Caco-2 (cell line): ENCODE results near the gene FHOD3. TPM values are rescaled to one million over a fixed set of nuclear protein-coding genes. Genes with fewer than 3 reads are reported as not detected.

Experiments used
- BruUV-seq: library from RNA; stranded (reverse); fragments of 400-500 nt; replicated peaks from 2 replicates; lab custom pipeline; 2021; lab: Mats Ljungman, UMichigan
- CTCF ChIA-PET: fragments of 300-600 bp; sonication (Branson Sonifier 250); formaldehyde crosslinking; loops from one replicate; lab custom pipeline; 2022; ENCODE audit warnings: antibody characterized with exemption; lab: Charles Lee
- POLR2A ChIA-PET: fragments of 300-600 bp; sonication (Branson Sonifier 250); formaldehyde crosslinking; loops from one replicate; lab custom pipeline; 2022; ENCODE audit warnings: antibody characterized with exemption; lab: Charles Lee
- DNase-seq, 2 experiments: peaks; one replicate each; pipeline versions ENCODE4 v3.0.0 to v3.0.0-alpha.2; 2020 to 2022
- H3K27me3 ChIP-seq: replicated peaks from 2 replicates; pipeline ENCODE4 v1.6.0; 2011; ENCODE audit warnings: low read length; ENCODE audit not compliant: control insufficient read depth, insufficient read depth
- H3K36me3 ChIP-seq: 2 replicates; pipeline ENCODE4 v1.5.1; 2011; ENCODE audit warnings: low read length; ENCODE audit not compliant: control insufficient read depth, insufficient read depth
- H3K4me1 ChIP-seq: fragments of 250-450 bp; sonication (Bioruptor Pico); 2 replicates; pipeline ENCODE4 v1.5.1; 2020; ENCODE audit warnings: mild to moderate bottlenecking
- H3K4me3 ChIP-seq: 2 replicates; pipeline ENCODE4 v1.5.1; 2011; ENCODE audit warnings: low read depth, mild to moderate bottlenecking, control low read depth, low read length
- H3K9me3 ChIP-seq: fragments of 250-450 bp; sonication (Bioruptor Pico); 2 replicates; pipeline ENCODE4 v1.5.1; 2020; ENCODE audit warnings: mild to moderate bottlenecking, moderate library complexity
- H3K27ac Mint-ChIP-seq: one replicate; pipeline ENCODE4 v1.8.0; 2022; ENCODE audit warnings: mixed read lengths; ENCODE audit not compliant: unreplicated experiment
- H3K27me3 Mint-ChIP-seq: one replicate; pipeline ENCODE4 v1.8.0; 2022; ENCODE audit warnings: mixed read lengths; ENCODE audit not compliant: insufficient read depth, unreplicated experiment
- H3K36me3 Mint-ChIP-seq: one replicate; pipeline ENCODE4 v1.8.0; 2022; ENCODE audit warnings: mild to moderate bottlenecking, mixed read lengths; ENCODE audit not compliant: insufficient read depth, unreplicated experiment
- H3K4me1 Mint-ChIP-seq: one replicate; pipeline ENCODE4 v1.8.0; 2022; ENCODE audit warnings: low read depth, mixed read lengths; ENCODE audit not compliant: unreplicated experiment
- H3K4me3 Mint-ChIP-seq: one replicate; pipeline ENCODE4 v1.8.0; 2022; ENCODE audit warnings: mild to moderate bottlenecking, moderate library complexity, mixed read lengths; ENCODE audit not compliant: unreplicated experiment
- H3K9me3 Mint-ChIP-seq: one replicate; pipeline ENCODE4 v1.8.0; 2022; ENCODE audit warnings: mixed read lengths; ENCODE audit not compliant: unreplicated experiment
- intact Hi-C: fragments of 100-400 bp; cut with micrococcal nuclease; formaldehyde crosslinking; loops from one replicate; pipeline ENCODE4 v1.10.0; 2022; ENCODE audit not compliant: unreplicated experiment
- total RNA-seq: library from RNA; stranded (reverse); gene quantifications from 2 replicates; pipeline ENCODE4 v1.2.3, GENCODE V29; 2022
- TF ChIP-seq, protein P1 (sequence below), 2 experiments: fragments of 200-600 bp in 1 of 2; IDR thresholded peaks; 1 replicate in 1 of 2; 2 replicates in 1 of 2; pipeline versions ENCODE4 v1.5.1 to v1.8.0; 2011 to 2022; ENCODE audit warnings: antibody characterized with exemption in 1 of 2, control low read depth in 1 of 2, inconsistent platforms in 1 of 2, low read depth in 1 of 2, low read length in 1 of 2, mild to moderate bottlenecking in 1 of 2, moderate library complexity in 1 of 2; ENCODE audit not compliant: insufficient read depth in 1 of 2, severe bottlenecking in 1 of 2, unreplicated experiment in 1 of 2

The FHOD3 gene
- total RNA-seq, 1 experiment from 2014 or later = not detected

DNA sequence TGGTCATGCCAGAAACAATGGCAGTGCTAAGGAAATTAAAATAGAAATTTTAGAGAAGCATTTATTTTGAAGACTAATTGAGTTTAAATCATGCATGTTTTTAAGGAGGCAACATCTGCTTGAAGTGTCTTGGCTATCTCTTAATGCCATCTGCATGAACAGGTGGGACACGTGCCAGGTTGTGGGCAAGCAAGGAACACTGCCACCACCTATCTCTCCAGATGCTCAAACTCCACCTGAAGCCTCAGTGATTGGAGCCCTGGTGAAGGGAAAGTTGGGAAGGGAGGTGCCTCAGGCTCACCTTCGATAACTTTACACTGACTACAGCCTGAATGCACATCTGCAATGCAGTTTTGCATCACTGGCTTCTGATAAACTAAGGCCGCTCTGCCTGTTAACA, 439.8 kb downstream of the FHOD3 start:
- Histone ChIP-seq H3K4me1 (no peaks in the 10 kb centered on the region), H3K36me3 (no peaks in the 10 kb centered on the region), H3K9me3 (no peaks in the 10 kb centered on the region), H3K4me3 (no peak overlapping the region), H3K27me3 (no peaks in the 10 kb centered on the region)
- ChIA-PET POLR2A (no interaction called here), CTCF (no interaction called here)
- Mint-ChIP-seq H3K36me3 (no peaks in the 10 kb centered on the region), H3K4me1 (no peaks in the 10 kb centered on the region), H3K4me3 (no peak overlapping the region), H3K27me3 (peaks cover 9% of the 10 kb centered on the region), H3K27ac (no peak overlapping the region), H3K9me3 (no peaks in the 10 kb centered on the region)
- TF ChIP-seq, protein P1, sequence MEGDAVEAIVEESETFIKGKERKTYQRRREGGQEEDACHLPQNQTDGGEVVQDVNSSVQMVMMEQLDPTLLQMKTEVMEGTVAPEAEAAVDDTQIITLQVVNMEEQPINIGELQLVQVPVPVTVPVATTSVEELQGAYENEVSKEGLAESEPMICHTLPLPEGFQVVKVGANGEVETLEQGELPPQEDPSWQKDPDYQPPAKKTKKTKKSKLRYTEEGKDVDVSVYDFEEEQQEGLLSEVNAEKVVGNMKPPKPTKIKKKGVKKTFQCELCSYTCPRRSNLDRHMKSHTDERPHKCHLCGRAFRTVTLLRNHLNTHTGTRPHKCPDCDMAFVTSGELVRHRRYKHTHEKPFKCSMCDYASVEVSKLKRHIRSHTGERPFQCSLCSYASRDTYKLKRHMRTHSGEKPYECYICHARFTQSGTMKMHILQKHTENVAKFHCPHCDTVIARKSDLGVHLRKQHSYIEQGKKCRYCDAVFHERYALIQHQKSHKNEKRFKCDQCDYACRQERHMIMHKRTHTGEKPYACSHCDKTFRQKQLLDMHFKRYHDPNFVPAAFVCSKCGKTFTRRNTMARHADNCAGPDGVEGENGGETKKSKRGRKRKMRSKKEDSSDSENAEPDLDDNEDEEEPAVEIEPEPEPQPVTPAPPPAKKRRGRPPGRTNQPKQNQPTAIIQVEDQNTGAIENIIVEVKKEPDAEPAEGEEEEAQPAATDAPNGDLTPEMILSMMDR (IDR thresholded peaks at IDR 0.05; ENCODE audit: insufficient read depth in 1 of 2, low read depth in 1 of 2, low read length in 1 of 2, severe bottlenecking in 1 of 2, unreplicated experiment in 1 of 2) = no peak
- intact Hi-C loops = no loop called here
- DNase-seq = no peak
- BruUV-seq = no TSS peak

DNA sequence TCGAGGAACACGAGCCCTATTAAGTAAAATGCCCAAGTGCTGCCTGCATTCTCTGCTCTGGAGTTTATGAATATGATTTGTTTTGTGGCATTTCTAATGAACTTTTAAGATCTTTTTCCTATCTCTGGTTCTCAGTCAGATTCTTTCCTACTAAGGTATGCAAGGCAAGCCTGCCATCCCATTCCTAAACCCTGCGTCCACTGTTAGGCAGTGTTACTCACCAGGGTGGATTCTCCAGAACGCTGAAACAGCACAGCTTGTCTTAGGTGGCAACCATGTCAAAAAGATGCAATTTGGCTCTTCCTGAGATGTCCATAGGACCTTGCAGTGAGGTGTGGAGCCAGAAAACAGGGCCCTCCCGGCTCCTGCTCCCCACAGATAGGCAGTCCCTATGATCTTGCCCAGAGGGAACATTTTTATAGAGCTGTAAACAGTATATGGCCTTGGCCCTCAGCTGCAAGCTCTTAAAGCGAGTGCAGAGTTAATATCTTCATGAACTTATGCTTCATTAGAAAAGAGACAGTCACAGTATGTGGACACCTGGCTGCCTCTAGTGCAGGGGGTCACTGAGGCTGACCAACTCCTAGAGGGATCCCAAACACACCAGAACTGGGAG, 446.9 kb downstream of the FHOD3 start:
- no peak for DNase-seq
- Mint-ChIP-seq H3K36me3 (no peaks in the 10 kb centered on the region), H3K9me3 (no peaks in the 10 kb centered on the region), H3K27ac (no peak overlapping the region), H3K4me3 (no peak overlapping the region), H3K27me3 (peaks cover 17% of the 10 kb centered on the region), H3K4me1 (no peaks in the 10 kb centered on the region)
- BruUV-seq = no TSS peak
- no peaks in the 10 kb centered on the region for H3K36me3 ChIP-seq
- intact Hi-C loops = no loop called here
- TF ChIP-seq, protein P1 (IDR thresholded peaks at IDR 0.05; ENCODE audit: insufficient read depth in 1 of 2, low read depth in 1 of 2, low read length in 1 of 2, severe bottlenecking in 1 of 2, unreplicated experiment in 1 of 2) = no peak
- ChIA-PET CTCF (no interaction called here), POLR2A (no interaction called here)
- no peaks in the 10 kb centered on the region for H3K27me3 ChIP-seq
- H3K4me1 ChIP-seq = no peaks in the 10 kb centered on the region
- H3K4me3 ChIP-seq = no peak overlapping the region
- H3K9me3 ChIP-seq = no peaks in the 10 kb centered on the region

- no TSS peak for BruUV-seq
- Histone ChIP-seq H3K27me3 (no peaks in the 10 kb centered on the region), H3K4me1 (no peaks in the 10 kb centered on the region), H3K36me3 (no peaks in the 10 kb centered on the region), H3K9me3 (no peaks in the 10 kb centered on the region), H3K4me3 (no peak overlapping the region)
- intact Hi-C loops = no loop called here
- CTCF ChIA-PET = no interaction called here
- Mint-ChIP-seq H3K36me3 (no peaks in the 10 kb centered on the region), H3K4me1 (no peaks in the 10 kb centered on the region), H3K27me3 (peaks cover 17% of the 10 kb centered on the region), H3K27ac (no peak overlapping the region), H3K9me3 (no peaks in the 10 kb centered on the region), H3K4me3 (no peak overlapping the region)
- no peak for DNase-seq
- POLR2A ChIA-PET = no interaction called here
- TF ChIP-seq, protein P1 (IDR thresholded peaks at IDR 0.05; ENCODE audit: insufficient read depth in 1 of 2, low read depth in 1 of 2, low read length in 1 of 2, severe bottlenecking in 1 of 2, unreplicated experiment in 1 of 2) = no peak
These were observed 447.9 kb downstream of the FHOD3 start for GRCh38 chr18:36745219-36745975.
